ENCODE measurements around the gene PCAT6.

PCAT6 gene

GRCh38 chr1:202850593-202851362 is 40.0 kb downstream of the PCAT6 start:
- TF ChIP-seq CTCF (conservative IDR thresholded peaks at IDR 0.05; ENCODE audit: low read depth, low read length): no peak
- H3K4me3 ChIP-seq (ENCODE audit: low read depth, low read length): no peak overlapping the region
- no peak for DNase-seq (ENCODE audit: low read depth)

DNA sequence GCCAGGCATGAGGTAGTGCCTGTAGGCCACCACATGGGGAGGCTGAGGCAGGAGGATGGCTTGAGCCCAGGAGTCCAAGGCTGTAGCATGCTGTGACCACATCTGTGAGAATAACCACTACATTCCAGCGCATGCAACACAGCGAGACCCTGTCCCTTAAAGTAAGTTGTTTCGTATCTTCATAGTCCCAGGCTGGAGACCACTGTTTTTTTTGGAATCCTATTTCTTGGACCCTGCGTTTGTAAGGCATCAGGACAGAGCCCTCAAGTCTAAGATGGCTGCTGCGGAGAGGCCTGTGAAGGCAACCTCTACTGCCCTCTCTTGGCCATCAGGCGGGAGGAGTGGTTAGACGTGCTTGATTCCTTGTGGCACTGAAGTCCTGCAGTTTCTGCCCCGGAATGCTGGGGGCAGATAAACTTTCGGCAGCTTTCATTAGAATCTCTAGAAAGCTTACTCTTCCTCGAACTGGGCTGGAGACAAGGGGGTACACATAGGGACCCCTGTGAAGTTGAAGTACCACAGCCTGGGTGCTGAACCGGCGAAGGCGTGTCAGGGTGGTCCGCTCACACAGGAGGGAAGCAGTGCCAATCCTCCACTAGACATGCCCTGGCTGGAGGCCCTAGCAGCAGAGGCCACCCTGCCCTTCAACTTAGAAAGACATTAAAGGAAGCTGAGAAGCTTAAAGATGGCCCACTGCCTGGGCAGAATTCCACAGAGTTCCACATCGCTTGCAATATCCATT is 41.6 kb downstream of the PCAT6 start:
- TF ChIP-seq CTCF (conservative IDR thresholded peaks at IDR 0.05; ENCODE audit: low read depth, low read length): peak; percentile 85
- DNase-seq (ENCODE audit: low read depth): peak; percentile 84
- no peak overlapping the region for H3K4me3 ChIP-seq (ENCODE audit: low read depth, low read length)

- no peak overlapping the region for H3K4me3 ChIP-seq (ENCODE audit: low read depth, low read length)
- TF ChIP-seq CTCF (conservative IDR thresholded peaks at IDR 0.05; ENCODE audit: low read depth, low read length): no peak
- no peak for DNase-seq (ENCODE audit: low read depth)
Observed at GRCh38 chr1:202854787-202855186, 44.0 kb downstream of the PCAT6 start.

DNA sequence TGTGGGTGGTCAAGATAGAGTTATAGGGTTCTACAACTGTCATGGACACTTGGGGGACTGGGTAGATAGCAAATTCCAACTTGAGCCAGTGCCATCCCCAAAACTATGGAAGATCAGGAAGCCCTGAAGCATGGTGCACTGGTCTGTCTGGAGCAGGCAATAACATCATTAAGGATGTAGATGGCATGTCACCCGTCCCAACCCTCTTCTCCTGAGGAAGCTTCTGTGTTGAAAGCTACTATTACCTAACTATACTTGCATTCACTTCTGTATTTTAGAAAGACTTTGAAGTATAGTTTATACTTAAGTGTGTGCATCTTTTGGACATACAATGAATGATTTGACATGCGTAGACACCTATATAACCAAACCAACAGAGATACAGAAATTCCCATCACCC is 45.3 kb downstream of the PCAT6 start:
- no peak for TF ChIP-seq CTCF (conservative IDR thresholded peaks at IDR 0.05; ENCODE audit: low read depth, low read length)
- no peak overlapping the region for H3K4me3 ChIP-seq (ENCODE audit: low read depth, low read length)
- no peak for DNase-seq (ENCODE audit: low read depth)

DNA sequence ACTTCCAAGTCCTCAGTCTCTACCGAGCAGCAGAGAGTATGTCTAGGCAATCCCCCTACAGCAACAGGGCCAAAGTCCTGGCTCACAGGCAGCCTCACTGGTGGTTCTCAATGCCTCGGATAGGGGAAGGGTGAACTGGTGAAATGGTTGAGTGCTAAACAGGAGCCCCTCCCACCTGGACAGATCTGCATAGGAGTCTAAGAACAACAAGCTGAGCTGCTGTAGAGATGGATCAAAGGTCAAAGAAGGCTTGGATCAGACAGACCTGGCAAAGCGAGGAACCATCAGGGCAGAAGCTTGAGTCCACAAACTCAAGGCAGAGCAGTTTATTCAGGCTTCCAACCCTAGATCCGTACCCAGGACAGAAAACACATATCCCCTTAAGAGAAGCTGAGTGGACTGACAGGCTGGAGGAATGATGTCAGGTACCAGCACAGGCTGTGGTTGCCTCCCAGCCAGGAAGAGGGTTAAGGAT is 46.4 kb downstream of the PCAT6 start:
- no peak for DNase-seq (ENCODE audit: low read depth)

DNA sequence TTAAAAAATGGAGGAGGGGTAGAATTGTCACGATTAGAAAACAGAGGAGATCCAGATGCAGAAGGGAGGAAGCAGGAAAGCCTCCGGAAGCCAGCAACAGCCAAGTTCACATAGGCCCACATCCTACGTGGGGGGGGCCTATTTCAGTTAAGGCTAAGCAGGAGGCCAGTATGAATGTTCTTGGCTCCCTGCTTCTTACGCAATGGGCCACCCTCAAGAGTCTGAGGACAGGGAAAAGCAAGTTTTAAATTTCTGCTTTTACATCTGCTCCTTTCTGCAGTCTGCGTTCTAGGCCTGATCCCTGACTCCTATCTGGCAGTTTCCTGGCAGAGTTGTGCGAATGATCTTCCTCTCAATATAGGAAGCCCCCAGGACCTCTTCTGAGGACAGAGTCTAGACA is 47.6 kb downstream of the PCAT6 start:
- no peak for TF ChIP-seq CTCF (conservative IDR thresholded peaks at IDR 0.05; ENCODE audit: low read depth, low read length)
- H3K4me3 ChIP-seq (ENCODE audit: low read depth, low read length): no peak overlapping the region
- DNase-seq (ENCODE audit: low read depth): peak; percentile 87

More for the DNA sequence above, 46.4 kb downstream of the PCAT6 start:
- H3K4me3 ChIP-seq (ENCODE audit: low read depth, low read length): no peak overlapping the region
- no peak for TF ChIP-seq CTCF (conservative IDR thresholded peaks at IDR 0.05; ENCODE audit: low read depth, low read length)

All from choroid plexus epithelial cell (primary cell).